Left lobe of liver (tissue), 2 donors: ENCODE measurements around the gene PPP1R15B. TPM values are rescaled to one million over a fixed set of nuclear protein-coding genes. Genes with fewer than 3 reads are reported as not detected.
"Not testable (repeated sequence)": the region's sequence is repeated elsewhere in the genome, so short reads cannot be mapped to it uniquely, and the experiment has no call there.

Source experiments
- ATAC-seq: fragments of 200-7000 bp; cut with Tn5 transposase; one replicate; pipeline ENCODE4 v1.9.1; 2020; ENCODE audit warnings: mild to moderate bottlenecking, moderate library complexity
- DNase-seq: peaks from one replicate; pipeline ENCODE4 v3.0.0-alpha.2; 2020; ENCODE audit warnings: low spot score
- total RNA-seq: library from RNA; stranded (reverse); gene quantifications from one replicate; pipeline ENCODE4 v1.2.1, GENCODE V29; 2021
- donor health status: DM: no; HTN: no; CAD: no; lungs with moderate emphysema.
- donor health status: DM: no; HTN: yes; CAD: no.

The PPP1R15B gene
- total RNA-seq, 1 donor from 2014 or later, result 34.1 TPM

DNA sequence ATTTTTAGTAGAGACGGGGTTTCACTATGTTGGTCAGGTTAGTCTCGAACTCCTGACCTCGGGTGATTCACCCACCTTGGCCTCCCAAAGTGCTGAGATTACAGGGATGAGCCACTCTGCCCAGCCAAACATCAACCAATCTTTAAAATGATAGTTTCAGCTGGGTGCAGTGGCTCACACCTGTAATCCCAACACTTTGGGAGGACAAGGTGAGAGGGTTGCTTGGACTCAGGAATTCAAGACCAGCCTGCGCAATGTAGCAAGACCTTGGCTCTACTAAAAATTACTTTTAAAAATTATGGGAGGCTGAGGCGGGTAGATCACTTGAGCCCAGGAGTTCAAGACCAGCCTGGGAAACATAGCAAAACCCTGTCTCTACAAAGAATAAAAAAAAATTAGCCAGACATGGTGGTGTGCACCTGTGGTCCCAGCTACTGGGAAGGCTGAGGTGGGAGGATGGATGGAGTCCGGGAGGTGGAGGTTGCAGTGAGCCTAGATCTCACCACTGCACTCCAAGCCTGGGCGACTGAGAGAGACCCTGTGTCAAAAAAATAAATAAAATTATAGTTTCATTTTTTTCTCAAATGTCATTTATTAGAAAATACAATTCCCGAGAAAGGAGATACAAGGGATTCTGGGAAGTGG is 10.6 kb upstream of the PPP1R15B start:
- DNase-seq, result peak; percentile 34
- not testable (repeated sequence) for ATAC-seq

DNA sequence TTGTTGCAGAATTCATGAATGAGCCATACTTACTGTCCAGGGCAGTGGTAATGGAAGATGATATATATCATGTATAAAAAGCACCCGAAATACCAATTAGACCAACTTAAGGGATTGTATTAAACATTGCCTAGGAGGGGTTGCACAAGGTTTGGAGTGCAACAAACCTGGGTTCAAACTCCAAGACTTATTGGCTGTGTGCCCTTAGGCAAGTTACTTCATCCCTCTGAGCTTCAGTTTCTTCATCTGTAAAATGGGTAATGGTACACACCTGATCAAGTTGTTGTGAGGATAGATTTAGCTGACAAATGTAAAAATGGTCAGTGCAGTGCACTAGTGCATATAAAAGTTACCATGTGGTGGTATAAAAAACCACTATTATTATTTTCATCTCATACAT is 9.8 kb upstream of the PPP1R15B start:
- peak; percentile 13 for ATAC-seq
- DNase-seq, result peak; percentile 64

DNA sequence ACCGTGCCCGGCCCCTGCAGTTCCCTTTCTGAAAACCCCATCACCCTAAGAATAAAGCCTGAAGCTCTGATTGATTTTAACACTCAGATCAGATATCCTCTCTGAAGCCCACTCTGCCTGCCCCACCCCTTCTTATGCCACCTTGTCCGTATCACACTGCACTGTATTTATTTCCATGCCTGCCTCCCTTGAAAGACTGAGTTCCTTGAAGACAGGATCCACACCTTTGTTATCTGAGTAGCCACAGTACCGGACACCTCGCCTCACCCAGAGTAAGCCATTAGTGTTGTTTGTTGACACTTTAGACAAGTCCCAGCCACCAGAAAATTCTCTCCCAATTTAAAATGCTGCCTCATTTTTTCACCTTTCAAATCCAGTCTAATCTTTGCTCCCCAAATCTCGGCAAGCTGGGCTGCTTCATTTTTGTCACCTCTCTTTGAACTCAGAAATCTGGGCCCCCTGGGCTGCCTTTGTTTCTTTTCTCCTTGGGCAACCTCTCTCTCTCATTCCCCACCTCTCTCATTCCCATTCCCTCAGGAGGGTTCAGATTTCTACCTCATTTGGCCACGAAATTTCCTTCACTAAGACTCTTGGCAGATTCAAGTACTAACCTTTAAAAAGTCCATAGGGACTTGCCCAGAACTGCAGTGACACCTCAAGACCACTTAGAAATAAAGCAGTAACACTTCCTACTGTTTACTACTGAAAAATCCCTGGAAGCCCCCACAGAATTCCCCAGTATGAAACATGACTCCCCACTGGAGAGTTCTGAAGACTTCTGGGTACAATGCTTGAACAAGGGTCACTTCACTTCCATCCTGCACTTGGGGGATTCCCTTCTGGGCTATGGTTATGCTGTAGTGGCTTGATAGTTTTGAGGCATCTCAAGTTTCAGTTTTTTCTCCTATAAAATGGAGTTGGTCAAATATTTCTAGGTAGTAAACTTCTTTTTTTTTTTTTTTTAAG is 8.7 kb upstream of the PPP1R15B start:
- no peak for ATAC-seq
- no peak for DNase-seq

GRCh38 chr1:204419064-204419403 is 7.4 kb upstream of the PPP1R15B start:
- ATAC-seq, result peak; percentile 46

DNA sequence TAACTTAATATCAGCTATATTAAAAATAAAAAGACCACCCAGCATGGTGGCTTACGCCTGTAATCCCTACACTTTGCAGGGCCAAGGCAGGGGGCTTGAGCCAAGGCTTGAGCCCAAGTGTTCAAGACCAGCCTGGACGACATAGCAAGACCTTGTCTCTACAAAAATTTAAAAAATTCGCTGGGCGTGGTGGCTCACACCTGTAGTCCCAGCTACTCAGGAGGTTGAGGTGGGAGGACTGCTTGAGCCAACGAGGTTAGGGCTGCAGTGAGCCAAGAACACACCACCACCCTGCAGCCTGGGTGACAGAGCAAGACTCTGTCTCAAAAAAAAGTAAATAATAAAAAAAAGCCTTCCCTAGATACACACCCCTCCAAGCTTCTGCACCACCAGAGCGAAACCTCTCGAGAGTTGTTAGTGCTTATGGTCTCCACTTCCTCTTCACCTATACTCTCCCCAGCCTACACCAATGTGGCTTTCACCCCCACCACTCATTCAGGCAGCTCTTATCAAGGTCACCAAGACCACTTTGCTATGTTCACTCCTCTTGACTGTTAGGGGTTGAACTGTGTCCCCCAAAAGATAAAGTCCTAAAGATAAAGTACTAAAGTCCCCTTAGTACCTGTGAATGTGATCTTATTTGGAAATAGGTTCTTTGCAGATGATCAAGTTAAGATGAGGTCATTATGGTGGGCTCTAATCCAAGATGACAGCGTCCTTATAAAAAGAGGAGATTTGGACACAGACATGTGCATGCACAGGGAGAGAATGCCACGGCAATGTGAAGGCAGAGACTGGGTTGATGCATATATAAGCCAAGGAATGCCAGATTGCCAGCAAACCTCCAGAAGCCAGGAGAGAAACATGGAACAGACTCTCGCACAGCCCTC is 6.8 kb upstream of the PPP1R15B start:
- no peak for DNase-seq
- no peak for ATAC-seq

More at GRCh38 chr1:204419064-204419403, 7.4 kb upstream of the PPP1R15B start:
- DNase-seq, result peak; percentile 49

- DNase-seq, result peak; percentile 86
- peak; percentile 81 for ATAC-seq
Observed at GRCh38 chr1:204417074-204417997, 5.7 kb upstream of the PPP1R15B start.

DNA sequence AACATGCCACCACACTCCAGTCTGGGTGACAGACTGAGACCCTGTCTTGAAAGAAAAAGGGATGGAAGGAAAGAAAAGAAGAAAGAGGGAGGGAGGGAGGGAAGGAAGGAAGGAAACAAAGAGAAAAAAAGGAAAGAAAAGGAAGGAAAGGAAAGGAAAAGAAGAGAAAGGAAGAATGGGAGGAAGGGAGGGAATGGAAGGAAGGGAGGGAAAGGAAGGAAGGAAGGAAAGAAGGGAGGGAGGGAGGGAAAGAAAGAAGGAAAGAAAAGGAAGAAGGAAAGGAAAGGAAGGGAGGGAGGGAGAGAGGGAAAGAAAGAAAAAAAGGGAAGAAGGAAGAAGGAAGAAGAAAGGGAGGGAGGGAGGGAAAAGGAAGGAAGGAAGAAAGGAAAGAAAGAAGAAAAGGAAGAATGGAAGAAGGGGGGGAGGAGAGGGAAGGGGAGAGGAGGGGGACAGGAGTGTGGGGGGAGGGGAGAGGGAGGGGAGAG is 5.0 kb upstream of the PPP1R15B start:
- DNase-seq (no peak), ATAC-seq (no peak)

DNA sequence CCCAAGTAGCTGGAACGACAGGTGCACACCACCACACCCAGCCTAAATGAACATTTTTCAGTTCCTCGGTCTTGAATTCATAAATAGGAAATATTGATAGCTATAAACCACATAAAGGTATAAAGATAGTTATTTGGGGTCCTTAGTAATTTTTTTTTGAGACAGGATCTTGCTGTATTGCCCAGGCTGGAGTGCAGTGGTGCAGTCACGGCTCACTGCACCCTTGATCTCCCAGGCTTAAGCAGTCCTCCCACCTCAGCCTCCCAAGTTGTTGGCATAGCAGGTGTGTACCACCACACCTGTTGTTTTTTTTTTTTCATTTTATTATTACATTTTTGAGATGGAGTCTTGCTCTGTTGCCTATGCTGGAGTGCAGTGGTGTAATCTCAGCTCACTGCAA is 3.7 kb upstream of the PPP1R15B start:
- DNase-seq (no peak), ATAC-seq (no peak)

- ATAC-seq, result no peak
- no peak for DNase-seq
Observed at GRCh38 chr1:204414016-204414415, 2.4 kb upstream of the PPP1R15B start.

DNA sequence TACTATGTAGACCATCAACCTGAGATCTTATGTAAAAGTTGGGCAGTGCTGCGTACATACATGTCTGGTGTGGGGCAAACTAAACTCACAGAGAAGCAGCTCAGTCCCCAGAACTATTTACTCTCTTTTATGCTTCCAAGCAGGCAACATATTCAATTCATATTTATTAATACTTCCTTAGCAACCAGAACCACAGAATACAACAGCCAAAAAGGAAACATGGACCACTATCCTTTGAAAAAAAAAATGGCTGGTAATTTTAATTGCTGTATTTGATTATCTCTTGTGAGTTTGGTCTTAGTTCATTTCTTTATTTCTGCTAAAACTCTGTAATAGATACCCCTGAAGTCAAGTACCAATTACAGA is 1.5 kb upstream of the PPP1R15B start:
- ATAC-seq (no peak), DNase-seq (no peak)

- ATAC-seq (peak; percentile 34), DNase-seq (peak; percentile 63)
Observed at GRCh38 chr1:204410688-204411450, 748 bp downstream of the PPP1R15B start.

DNA sequence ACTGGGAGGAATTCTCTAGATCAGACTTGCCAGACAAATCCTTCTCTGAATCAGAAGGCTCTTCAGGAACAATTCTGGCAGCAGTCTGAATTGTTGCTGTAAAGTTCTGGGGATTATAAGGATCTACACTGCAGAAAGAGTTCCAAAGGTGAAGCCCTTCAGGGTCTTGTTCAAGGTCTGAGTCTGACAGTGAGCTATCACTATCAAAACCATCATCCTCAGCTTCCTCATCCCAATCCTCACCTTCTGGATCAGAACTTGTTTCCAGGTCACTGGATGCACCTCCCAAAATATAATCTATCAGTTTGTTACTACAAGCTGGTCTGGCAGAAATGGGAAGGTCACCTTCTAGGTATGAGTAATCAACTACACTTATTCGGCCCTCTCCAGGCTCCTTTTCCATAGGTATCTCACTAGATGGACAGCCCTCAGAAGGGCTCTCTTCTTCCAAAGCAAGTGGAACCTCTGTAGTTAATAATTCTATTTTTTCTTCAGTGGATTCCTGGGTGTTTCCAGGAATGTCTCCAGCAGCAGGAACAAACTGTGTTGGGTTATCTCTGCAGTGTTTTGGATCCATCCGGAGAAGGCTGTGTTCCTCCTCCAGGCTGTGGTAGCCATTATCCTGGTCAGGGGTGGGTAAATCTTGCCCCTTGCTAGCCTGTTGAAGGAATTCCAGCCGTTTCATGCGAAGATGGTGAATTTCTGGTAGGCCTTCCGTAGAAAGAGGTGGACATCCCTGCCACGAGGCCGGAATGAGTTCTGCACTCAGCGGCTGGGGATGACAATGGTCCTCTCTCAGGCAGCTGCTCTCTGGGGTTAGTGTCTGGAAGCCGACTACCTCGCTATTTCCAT is 1.6 kb downstream of the PPP1R15B start:
- DNase-seq (no peak), ATAC-seq (no peak)

- DNase-seq (no peak), ATAC-seq (no peak)
Observed at GRCh38 chr1:204409123-204409522, 2.5 kb downstream of the PPP1R15B start.

DNA sequence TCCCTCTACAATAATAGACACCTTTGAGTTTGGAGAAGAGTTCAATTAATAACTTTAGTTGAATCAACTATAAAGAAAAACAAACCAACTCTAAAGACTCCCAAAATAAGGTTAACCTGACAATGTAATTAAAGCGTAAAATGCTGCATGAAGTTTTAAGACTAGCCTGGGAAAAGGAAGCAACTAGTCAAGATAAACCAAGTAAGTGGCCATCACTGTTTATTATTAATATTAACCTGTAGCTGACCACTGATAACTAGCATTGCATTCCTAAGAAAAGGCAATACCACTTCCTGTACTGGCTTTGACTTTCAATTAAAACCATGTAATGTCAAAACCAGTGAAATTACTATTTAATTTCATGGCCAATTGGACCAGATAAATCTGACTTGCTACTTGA is 3.0 kb downstream of the PPP1R15B start:
- DNase-seq (no peak), ATAC-seq (no peak)

DNA sequence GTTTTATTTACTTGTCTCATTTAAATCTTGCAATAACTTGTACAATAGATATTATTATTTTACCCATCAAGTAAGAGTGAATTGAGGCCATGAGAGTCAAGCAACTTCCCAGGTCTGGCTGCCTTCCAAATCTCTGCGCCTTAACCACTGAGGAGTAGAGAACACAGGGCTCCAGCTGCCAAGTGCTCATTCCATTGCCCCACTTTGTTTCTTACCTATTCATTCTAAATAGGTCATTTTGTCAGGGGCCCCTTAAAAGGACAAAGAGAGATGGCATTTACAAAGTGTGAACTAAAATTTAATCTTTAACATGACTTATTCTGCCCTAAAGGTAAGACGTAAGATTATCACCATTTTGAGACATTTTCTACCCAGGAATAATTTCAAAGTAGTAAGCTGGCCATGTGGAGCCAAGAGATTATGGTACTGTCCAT is 3.5 kb downstream of the PPP1R15B start:
- peak; percentile 12 for ATAC-seq

GRCh38 chr1:204407295-204407971 is 4.2 kb downstream of the PPP1R15B start:
- ATAC-seq (no peak), DNase-seq (no peak)

More for the DNA sequence above, 3.5 kb downstream of the PPP1R15B start:
- DNase-seq, result peak; percentile 74

DNA sequence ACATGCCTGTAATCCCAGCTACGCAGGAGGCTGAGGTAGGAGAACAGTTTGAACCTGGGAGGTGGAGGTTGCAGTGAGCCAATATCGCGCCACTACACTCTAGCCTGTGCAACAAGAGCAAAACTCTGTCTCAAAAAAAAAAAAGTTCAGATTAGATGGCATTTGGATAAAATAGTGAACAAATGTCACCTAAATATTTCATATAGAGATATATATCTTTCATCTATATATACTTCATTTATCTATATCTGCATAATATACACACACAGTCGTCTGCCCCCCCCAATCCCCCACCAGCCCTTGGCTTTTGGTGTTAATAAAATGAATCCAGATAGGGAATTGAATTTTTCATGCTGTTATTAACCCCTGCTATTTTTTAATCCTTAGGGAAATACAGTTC is 5.0 kb downstream of the PPP1R15B start:
- no peak for ATAC-seq
- DNase-seq, result no peak

- ATAC-seq (no peak), DNase-seq (no peak)
Observed at GRCh38 chr1:204405988-204406387, 5.6 kb downstream of the PPP1R15B start.
